SU-DHL-6 (cell line): ENCODE results near the gene TRPM7.

ENCODE experiments used
- H2AFZ ChIP-seq: fragments of 200-600 bp; sonication (generic); 2 replicates; pipeline ENCODE4 v1.6.1; 2014; ENCODE audit warnings: low read depth, mild to moderate bottlenecking, moderate library complexity, mixed read lengths, antibody characterized with exemption, low read length; ENCODE audit not compliant: severe bottlenecking
- H3F3A ChIP-seq: fragments of 200-600 bp; shearing (Covaris generic); 2 replicates; pipeline ENCODE4 v1.6.0; 2016; ENCODE audit warnings: antibody characterized with exemption, mild to moderate bottlenecking; ENCODE audit not compliant: insufficient read depth
- H3K27ac ChIP-seq: fragments of 200-600 bp; sonication (generic); 2 replicates; pipeline ENCODE4 v1.5.1; 2016; ENCODE audit warnings: low read depth, mild to moderate bottlenecking, low read length, moderate library complexity, mixed read lengths
- H3K27me3 ChIP-seq: fragments of 200-600 bp; sonication (generic), shearing (Covaris generic); 2 replicates; pipeline ENCODE4 v1.6.0; 2014; ENCODE audit warnings: mild to moderate bottlenecking, low read length
- H3K36me3 ChIP-seq: fragments of 200-600 bp; sonication (generic); 2 replicates; pipeline ENCODE4 v1.6.1; 2014; ENCODE audit warnings: mild to moderate bottlenecking, low read length, mixed read lengths
- H3K4me2 ChIP-seq: fragments of 300-600, 200-600 bp; shearing (Covaris generic), sonication (generic); 2 replicates; pipeline ENCODE4 v1.6.0; 2014; ENCODE audit warnings: low read length, low read depth, mild to moderate bottlenecking; ENCODE audit not compliant: poor library complexity, severe bottlenecking
- H3K4me3 ChIP-seq: fragments of 200-600 bp; sonication (generic); 2 replicates; pipeline ENCODE4 v1.5.1; 2014; ENCODE audit warnings: antibody characterized with exemption, low read length, mild to moderate bottlenecking, mixed read lengths; ENCODE audit not compliant: insufficient read depth, poor library complexity, severe bottlenecking
- H3K79me2 ChIP-seq: fragments of 200-600 bp; sonication (generic); 2 replicates; pipeline ENCODE4 v1.6.1; 2014; ENCODE audit warnings: mild to moderate bottlenecking, low read length, moderate library complexity; ENCODE audit not compliant: insufficient read depth
- H3K9ac ChIP-seq: fragments of 200-600 bp; sonication (generic); 2 replicates; pipeline ENCODE4 v1.7.0; 2014; ENCODE audit warnings: mild to moderate bottlenecking, low read length
- H3K9me2 ChIP-seq: fragments of 200-600 bp; sonication (generic); replicated peaks from 2 replicates; pipeline ENCODE4 v1.6.1; 2014; ENCODE audit warnings: low read length; ENCODE audit not compliant: insufficient read depth
- H3K9me3 ChIP-seq: fragments of 200-600 bp; sonication (generic); 2 replicates; pipeline ENCODE4 v1.6.1; 2014; ENCODE audit warnings: low read length, mixed read lengths; ENCODE audit not compliant: insufficient read depth
- H4K20me1 ChIP-seq: fragments of 200-600 bp; sonication (generic); 2 replicates; pipeline ENCODE4 v1.6.1; 2014; ENCODE audit warnings: low read depth, mild to moderate bottlenecking, antibody characterized with exemption, low read length, moderate library complexity, mixed read lengths
- CTCF ChIP-seq: fragments of 200-600 bp; sonication (generic); IDR thresholded peaks from one replicate; pipeline ENCODE4 v1.5.1; 2017; ENCODE audit warnings: antibody characterized with exemption, mild to moderate bottlenecking, low read length, moderate library complexity; ENCODE audit not compliant: insufficient read depth, poor library complexity, severe bottlenecking
- EZH2phosphoT487 ChIP-seq: fragments of 200-600 bp; sonication (generic), shearing (Covaris generic); conservative IDR thresholded peaks from 2 replicates; pipeline ENCODE4 v1.6.1; 2018; ENCODE audit warnings: mild to moderate bottlenecking, antibody characterized with exemption, low read length, moderate library complexity, mixed read lengths

The TRPM7 gene

GRCh38 chr15:50562735-50563640 lies 123.6 kb downstream of the TRPM7 start:
- H4K20me1 ChIP-seq = no peaks in the 10 kb centered on the region
- TF ChIP-seq EZH2phosphoT487 = no peak
- no peak for TF ChIP-seq CTCF

GRCh38 chr15:50558012-50558411 lies 128.6 kb downstream of the TRPM7 start:
- Histone ChIP-seq H3K79me2 (no peaks in the 10 kb centered on the region), H3K4me2 (no peak overlapping the region), H3K9me2 (no peaks in the 10 kb centered on the region), H3F3A (0 out of 2 replicates have a peak, but pooled peaks cover 3% of the 10 kb centered on the region), H3K9me3 (no peaks in the 10 kb centered on the region), H2AFZ (no peak overlapping the region), H4K20me1 (no peaks in the 10 kb centered on the region), H3K4me3 (no peak overlapping the region), H3K27ac (no peak overlapping the region), H3K9ac (no peak overlapping the region), H3K27me3 (no peaks in the 10 kb centered on the region), H3K36me3 (peaks cover 13% of the 10 kb centered on the region)
- no peak for TF ChIP-seq CTCF
- TF ChIP-seq EZH2phosphoT487 = no peak

More at GRCh38 chr15:50562735-50563640, 123.6 kb downstream of the TRPM7 start:
- Histone ChIP-seq H3K9me3 (no peaks in the 10 kb centered on the region), H3K9me2 (no peaks in the 10 kb centered on the region), H3K9ac (no peak overlapping the region), H3F3A (0 out of 2 replicates have a peak, but pooled peaks cover 3% of the 10 kb centered on the region), H3K4me3 (no peak overlapping the region), H3K79me2 (0 out of 2 replicates have a peak, but pooled peaks cover 3% of the 10 kb centered on the region), H3K4me2 (no peak overlapping the region), H3K36me3 (peaks cover 18% of the 10 kb centered on the region), H2AFZ (no peak overlapping the region), H3K27ac (no peak overlapping the region), H3K27me3 (no peaks in the 10 kb centered on the region)

- H3K27ac ChIP-seq = no peak overlapping the region
- no peak for TF ChIP-seq EZH2phosphoT487
- no peak for TF ChIP-seq CTCF
- no peaks in the 10 kb centered on the region for H3K9me2 ChIP-seq
- H3K27me3 ChIP-seq = no peaks in the 10 kb centered on the region
- H4K20me1 ChIP-seq = no peaks in the 10 kb centered on the region
- H3K9ac ChIP-seq = no peak overlapping the region
- H3F3A ChIP-seq = 0 out of 2 replicates have a peak, but pooled peaks cover 3% of the 10 kb centered on the region
- no peak overlapping the region for H3K4me2 ChIP-seq
- no peaks in the 10 kb centered on the region for H3K9me3 ChIP-seq
- H3K36me3 ChIP-seq = peaks cover 13% of the 10 kb centered on the region
- H3K4me3 ChIP-seq = no peak overlapping the region
- H3K79me2 ChIP-seq = no peaks in the 10 kb centered on the region
- H2AFZ ChIP-seq = no peak overlapping the region
Observed at GRCh38 chr15:50556642-50557371, 129.8 kb downstream of the TRPM7 start.
